Astrocyte of the cerebellum (primary cell): ENCODE results near the gene SGSM1.

Experiments used
- DNase-seq: peaks from one replicate; pipeline ENCODE4 v3.0.0-alpha.2; 2011; ENCODE audit warnings: low read depth
- H3K4me3 ChIP-seq: 2 replicates; pipeline ENCODE4 v1.5.1; 2011; ENCODE audit warnings: mild to moderate bottlenecking, low read depth, low read length, moderate library complexity
- in situ Hi-C: cut with HindIII; loops from 2 replicates; pipeline ENCODE4 v1.10.0; 2017; ENCODE audit warnings: low sequenced_read_pairs
- TF ChIP-seq, protein P1 (sequence below): IDR thresholded peaks from 2 replicates; pipeline ENCODE4 v1.5.1; 2012; ENCODE audit warnings: low read length, low read depth, moderate library complexity, mild to moderate bottlenecking; ENCODE audit errors: missing control alignments

The SGSM1 gene

DNA sequence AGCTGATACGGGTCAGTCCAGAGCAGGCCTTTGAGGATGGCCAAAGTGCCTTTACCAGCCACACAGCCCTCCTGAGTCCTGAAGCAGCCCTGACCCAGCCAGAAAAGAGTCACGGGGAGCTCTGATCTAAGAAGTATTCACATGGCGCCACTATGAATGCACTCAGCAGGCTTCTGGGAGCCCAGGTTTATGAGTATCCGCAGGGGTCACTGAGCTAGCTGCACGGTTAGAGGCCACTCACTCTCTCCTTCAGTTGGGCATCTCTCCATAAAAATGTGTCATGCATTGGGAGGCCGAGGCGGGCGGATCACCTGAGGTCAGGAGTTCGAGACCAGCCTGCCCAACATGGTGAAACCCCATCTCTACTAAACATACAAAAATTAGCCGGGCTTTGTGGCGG, 156.8 kb downstream of the SGSM1 start:
- TF ChIP-seq, protein P1, sequence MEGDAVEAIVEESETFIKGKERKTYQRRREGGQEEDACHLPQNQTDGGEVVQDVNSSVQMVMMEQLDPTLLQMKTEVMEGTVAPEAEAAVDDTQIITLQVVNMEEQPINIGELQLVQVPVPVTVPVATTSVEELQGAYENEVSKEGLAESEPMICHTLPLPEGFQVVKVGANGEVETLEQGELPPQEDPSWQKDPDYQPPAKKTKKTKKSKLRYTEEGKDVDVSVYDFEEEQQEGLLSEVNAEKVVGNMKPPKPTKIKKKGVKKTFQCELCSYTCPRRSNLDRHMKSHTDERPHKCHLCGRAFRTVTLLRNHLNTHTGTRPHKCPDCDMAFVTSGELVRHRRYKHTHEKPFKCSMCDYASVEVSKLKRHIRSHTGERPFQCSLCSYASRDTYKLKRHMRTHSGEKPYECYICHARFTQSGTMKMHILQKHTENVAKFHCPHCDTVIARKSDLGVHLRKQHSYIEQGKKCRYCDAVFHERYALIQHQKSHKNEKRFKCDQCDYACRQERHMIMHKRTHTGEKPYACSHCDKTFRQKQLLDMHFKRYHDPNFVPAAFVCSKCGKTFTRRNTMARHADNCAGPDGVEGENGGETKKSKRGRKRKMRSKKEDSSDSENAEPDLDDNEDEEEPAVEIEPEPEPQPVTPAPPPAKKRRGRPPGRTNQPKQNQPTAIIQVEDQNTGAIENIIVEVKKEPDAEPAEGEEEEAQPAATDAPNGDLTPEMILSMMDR, result no peak
- no peak overlapping the region for H3K4me3 ChIP-seq
- no peak for DNase-seq
- in situ Hi-C loops, result no loop called here

GRCh38 chr22:24964441-24964840, 158.4 kb downstream of the SGSM1 start:
- TF ChIP-seq, protein P1, result no peak
- DNase-seq, result no peak
- in situ Hi-C loops, result no loop called here
- no peak overlapping the region for H3K4me3 ChIP-seq

DNA sequence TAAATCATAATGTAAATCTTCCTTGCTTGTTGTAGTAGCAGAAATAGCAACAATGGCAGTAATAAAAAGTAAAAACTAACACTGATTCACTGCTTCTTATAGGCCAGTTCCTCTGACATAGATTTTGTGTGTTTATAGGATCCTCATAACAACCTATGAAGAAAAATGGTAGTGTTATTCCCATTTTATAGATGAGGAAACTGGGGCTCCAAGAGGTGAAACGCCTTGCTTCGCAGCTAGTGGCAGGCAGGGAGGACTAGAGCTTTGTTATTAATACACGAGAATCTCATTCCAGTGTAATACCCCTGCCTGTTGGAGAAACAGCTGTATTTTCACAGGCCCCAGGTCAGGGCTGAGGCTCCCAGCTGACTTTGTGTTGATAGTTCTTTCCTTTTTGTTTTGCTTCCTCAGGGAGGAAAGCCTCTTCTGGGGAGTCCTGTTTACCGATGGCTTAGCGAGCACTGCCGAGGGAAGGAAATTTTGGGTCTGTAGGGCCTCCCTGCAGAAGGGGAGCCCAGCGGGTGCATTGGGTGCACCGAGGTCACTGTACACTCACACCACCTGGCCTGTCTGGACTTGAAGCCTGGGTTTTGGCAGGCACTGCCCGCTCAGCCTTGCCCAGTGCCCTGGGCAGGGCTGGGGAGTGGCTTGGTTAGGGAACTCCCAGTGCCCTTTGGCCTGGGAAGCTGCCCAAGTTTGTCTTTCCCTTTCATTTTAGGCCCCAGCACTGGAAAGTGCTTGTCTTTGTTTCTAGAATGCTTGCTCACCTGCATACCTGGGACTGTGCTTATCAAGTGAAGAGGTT, 160.0 kb downstream of the SGSM1 start:
- TF ChIP-seq, protein P1, result no peak
- in situ Hi-C loops, result no loop called here
- no peak for DNase-seq
- no peak overlapping the region for H3K4me3 ChIP-seq

DNA sequence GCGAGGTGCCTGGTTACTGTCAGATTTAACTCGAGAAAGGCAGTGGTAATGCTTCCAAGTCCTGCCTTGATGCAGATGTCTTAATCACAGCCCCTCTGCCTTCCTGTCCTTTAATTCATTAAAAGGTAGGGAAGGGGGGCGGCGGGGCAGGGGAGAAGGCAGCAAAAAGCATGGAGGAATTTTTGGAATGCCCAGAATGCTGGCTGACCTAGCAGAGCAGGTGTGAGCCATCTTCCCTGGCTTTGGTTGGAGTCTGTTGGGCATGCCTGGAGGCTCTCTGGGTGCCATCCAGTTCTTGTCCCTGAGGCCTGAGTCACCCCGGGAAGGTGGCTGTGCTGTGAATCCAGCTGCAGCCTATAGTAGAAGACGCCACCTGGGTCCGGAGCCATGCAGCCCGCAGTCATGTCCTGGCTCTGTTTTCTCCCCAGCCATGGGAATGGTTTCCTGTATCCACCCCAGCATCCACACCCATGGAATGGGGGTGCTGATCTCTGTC, 162.1 kb downstream of the SGSM1 start:
- in situ Hi-C loops, result no loop called here
- no peak for DNase-seq

GRCh38 chr22:24969560-24970301, 163.7 kb downstream of the SGSM1 start:
- in situ Hi-C loops, result no loop called here
- TF ChIP-seq, protein P1, result no peak
- DNase-seq, result peak; percentile 37
- H3K4me3 ChIP-seq, result no peak overlapping the region

More for the DNA sequence above, 162.1 kb downstream of the SGSM1 start:
- TF ChIP-seq, protein P1, result no peak
- H3K4me3 ChIP-seq, result no peak overlapping the region

DNA sequence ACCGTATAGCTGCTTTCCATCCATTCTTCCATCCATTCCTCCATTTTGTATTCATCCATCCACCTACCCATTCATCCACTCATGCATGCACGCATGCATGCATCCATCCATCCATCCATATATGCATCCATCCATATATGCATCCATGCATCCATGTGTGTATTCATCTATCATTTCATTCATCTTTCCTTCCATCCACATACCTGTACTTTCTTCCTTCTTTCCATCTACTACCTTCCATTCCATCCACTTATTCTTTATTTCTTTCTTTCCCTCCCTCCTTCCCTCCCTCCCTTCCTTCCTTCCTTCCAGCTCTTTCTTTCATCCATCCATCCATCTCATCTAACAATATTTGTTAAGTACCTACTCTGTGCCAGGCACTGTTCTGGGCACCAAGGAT, 166.4 kb downstream of the SGSM1 start:
- H3K4me3 ChIP-seq, result no peak overlapping the region
- TF ChIP-seq, protein P1, result no peak
- DNase-seq, result no peak
- in situ Hi-C loops, result no loop called here
